NCI-H2227 (cell line): ENCODE results near the gene UQCRC2.
"Not testable (repeated sequence)": the region's sequence is repeated elsewhere in the genome, so short reads cannot be mapped to it uniquely, and the experiment has no call there.

ENCODE experiments used
- DNase-seq: peaks from one replicate; lab custom pipeline; 2025; ENCODE audit not compliant: unreplicated experiment; lab: John Stamatoyannopoulos, UW

UQCRC2 gene

GRCh38 chr16:21980032-21980431 lies 26.9 kb downstream of the UQCRC2 start:
- DNase-seq = no peak

GRCh38 chr16:21982108-21982507 lies 28.9 kb downstream of the UQCRC2 start:
- no peak for DNase-seq

- no peak for DNase-seq
These were observed 30.9 kb downstream of the UQCRC2 start for GRCh38 chr16:21984062-21984461.

GRCh38 chr16:21985524-21985923 lies 32.4 kb downstream of the UQCRC2 start:
- DNase-seq = no peak

- no peak for DNase-seq
These were observed 33.6 kb downstream of the UQCRC2 start for GRCh38 chr16:21986692-21987246.

GRCh38 chr16:21987498-21987897 lies 34.3 kb downstream of the UQCRC2 start:
- no peak for DNase-seq

- peak; percentile 47 for DNase-seq
These were observed 36.0 kb downstream of the UQCRC2 start for GRCh38 chr16:21989133-21989532.

- DNase-seq = peak; percentile 46
These were observed 36.6 kb downstream of the UQCRC2 start for GRCh38 chr16:21989751-21990150.

GRCh38 chr16:21990381-21990944 lies 37.3 kb downstream of the UQCRC2 start:
- DNase-seq = no peak

- DNase-seq = no peak
These were observed 38.5 kb downstream of the UQCRC2 start for GRCh38 chr16:21991621-21992020.

GRCh38 chr16:21994856-21995465 lies 41.8 kb downstream of the UQCRC2 start:
- no peak for DNase-seq

- DNase-seq = no peak
These were observed 43.9 kb downstream of the UQCRC2 start for GRCh38 chr16:21996923-21997696.

- DNase-seq = no peak
These were observed 44.7 kb downstream of the UQCRC2 start for GRCh38 chr16:21997697-21998480.

GRCh38 chr16:22001591-22001990 lies 48.4 kb downstream of the UQCRC2 start:
- DNase-seq = no peak

- DNase-seq = not testable (repeated sequence)
These were observed 48.9 kb downstream of the UQCRC2 start for GRCh38 chr16:22002047-22002446.

- DNase-seq = no peak
These were observed 50.0 kb downstream of the UQCRC2 start for GRCh38 chr16:22003195-22003594.

- no peak for DNase-seq
These were observed 51.2 kb downstream of the UQCRC2 start for GRCh38 chr16:22004341-22004740.

GRCh38 chr16:22005746-22006145 lies 52.6 kb downstream of the UQCRC2 start:
- DNase-seq = no peak

GRCh38 chr16:22006636-22007035 lies 53.5 kb downstream of the UQCRC2 start:
- DNase-seq = no peak

- no peak for DNase-seq
These were observed 54.0 kb downstream of the UQCRC2 start for GRCh38 chr16:22007159-22007508.

- peak; percentile 80 for DNase-seq
These were observed 54.5 kb downstream of the UQCRC2 start, which contains the start of gene MOSMO for GRCh38 chr16:22007509-22008214. Gene MOSMO, plus strand, starts transcription at chr16:22008111. Its CDS starts 191 bp downstream, at chr16:22008302.
